HepG2 (cell line): ENCODE measurements around the gene COPZ2. TPM values are rescaled to one million over a fixed set of nuclear protein-coding genes. Genes with fewer than 3 reads are reported as not detected.

Experiments used
- ARID3A ChIP-seq: IDR thresholded peaks from 2 replicates; pipeline ENCODE4 v1.6.1; 2012; ENCODE audit warnings: low read depth, low read length, improper control_type of control experiment
- HIVEP1 ChIP-seq: sonication (generic); formaldehyde crosslinking; IDR thresholded peaks from 2 replicates; pipeline ENCODE4 v1.4.0; 2020; ENCODE audit warnings: mild to moderate bottlenecking, missing genetic modification reagents
- NR0B2 ChIP-seq: sonication (generic); formaldehyde crosslinking; IDR thresholded peaks from 2 replicates; pipeline ENCODE4 v1.4.0; 2020; ENCODE audit warnings: mild to moderate bottlenecking, missing genetic modification reagents
- PCBP2 ChIP-seq: fragments of 200-400 bp; formaldehyde crosslinking; optimal IDR thresholded peaks from 2 replicates; pipeline ENCODE3; 2018; ENCODE audit warnings: low read length, low read depth; ENCODE audit not compliant: poor library complexity, severe bottlenecking
- PHF20 ChIP-seq: sonication (generic); formaldehyde crosslinking; IDR thresholded peaks from 2 replicates; pipeline ENCODE4 v1.5.0; 2020; ENCODE audit warnings: mild to moderate bottlenecking, missing genetic modification reagents
- RBFOX2 ChIP-seq: fragments of 200-400 bp; formaldehyde crosslinking; IDR thresholded peaks from 2 replicates; pipeline ENCODE4 v1.6.1; 2017; ENCODE audit warnings: low read depth, mild to moderate bottlenecking, low read length
- SMARCC2 ChIP-seq: fragments of 450-650 bp; IDR thresholded peaks from 2 replicates; pipeline ENCODE4 v1.6.1; 2017; ENCODE audit warnings: antibody characterized with exemption, mild to moderate bottlenecking
- TFDP1 ChIP-seq: IDR thresholded peaks from 2 replicates; pipeline ENCODE4 v1.6.1; 2016; ENCODE audit warnings: missing compliant biosample characterization, missing genetic modification reagents, borderline replicate concordance
- TSC22D2 ChIP-seq: sonication (generic); formaldehyde crosslinking; IDR thresholded peaks from 2 replicates; pipeline ENCODE4 v1.5.1; 2020; ENCODE audit warnings: missing genetic modification reagents, mild to moderate bottlenecking, borderline replicate concordance
- ZBTB2 ChIP-seq: sonication (generic); formaldehyde crosslinking; IDR thresholded peaks from 2 replicates; pipeline ENCODE4 v1.8.0; 2022; ENCODE audit warnings: low read depth, missing genetic modification reagents
- ZGPAT ChIP-seq: IDR thresholded peaks from 2 replicates; pipeline ENCODE4 v1.6.1; 2016; ENCODE audit warnings: mild to moderate bottlenecking
- ZKSCAN8 ChIP-seq: IDR thresholded peaks from 2 replicates; pipeline ENCODE4 v1.6.1; 2016; ENCODE audit warnings: borderline replicate concordance, missing genetic modification reagents, missing compliant biosample characterization
- ZNF101 ChIP-seq: sonication (generic); formaldehyde crosslinking; IDR thresholded peaks from 2 replicates; pipeline ENCODE4 v1.4.0; 2020; ENCODE audit warnings: mild to moderate bottlenecking, low read depth, missing genetic modification reagents, borderline replicate concordance
- ZNF224 ChIP-seq: sonication (generic); formaldehyde crosslinking; IDR thresholded peaks from 2 replicates; pipeline ENCODE4 v1.5.0; 2020; ENCODE audit warnings: mild to moderate bottlenecking, missing genetic modification reagents
- ZNF367 ChIP-seq: sonication (generic); formaldehyde crosslinking; IDR thresholded peaks from 2 replicates; pipeline ENCODE4 v1.4.0; 2020; ENCODE audit warnings: missing genetic modification reagents, borderline replicate concordance
- ZNF766 ChIP-seq: sonication (generic); formaldehyde crosslinking; IDR thresholded peaks from 2 replicates; pipeline ENCODE4 v1.5.0; 2020; ENCODE audit warnings: missing genetic modification reagents, borderline replicate concordance
- ZNF83 ChIP-seq: sonication (generic); formaldehyde crosslinking; IDR thresholded peaks from 2 replicates; pipeline ENCODE4 v1.4.0; 2020; ENCODE audit warnings: missing genetic modification reagents, mild to moderate bottlenecking, borderline replicate concordance
- polyA plus RNA-seq, 8 experiments: library from polyadenylated mRNA; depleted of rRNA in 3 of 8; stranded (reverse) in 7 of 8; unstranded in 1 of 8; fragments of >200 nt; fragmentation: Illumina TruSeq in 4 of 8; extraction: Trizol in 4 of 8; gene quantifications; 2 replicates each; pipeline versions ENCODE4 v1.2.1 to v1.2.3, GENCODE V29; 2011 to 2016; ENCODE audit warnings: low read depth in 4 of 8, missing spikeins in 1 of 8, mixed read lengths in 1 of 8; ENCODE audit not compliant: insufficient read depth in 1 of 8
- total RNA-seq, 5 experiments: library from RNA; depleted of rRNA; stranded (reverse); fragments of >200 nt; fragmentation: Illumina TruSeq; extraction: Trizol; gene quantifications; 2 replicates each; pipeline ENCODE4 v1.2.3, GENCODE V29; 2016; ENCODE audit warnings: low read depth in 1 of 5

COPZ2 gene
- total and polyA plus RNA-seq, 2 of the 13 experiments (the other 11 are each of a cell fraction or from before 2014, with no cell fraction given), result 0.61 to 1.5 TPM

GRCh38 chr17:48048384-48049126 lies 11.0 kb upstream of the COPZ2 start (continued):
- TF ChIP-seq HIVEP1 (CRISPR knock-in tag) (no peak), TSC22D2 (CRISPR knock-in tag) (peak; percentile 31; the same call in 1 of the 2 replicates), RBFOX2 (peak; percentile 96), PHF20 (no peak), NR0B2 (no peak), ZNF83 (CRISPR knock-in tag) (no peak; the same call in none of the 2 replicates), SMARCC2 (no peak), ARID3A (no peak), PCBP2 (no peak), ZBTB2 (CRISPR knock-in tag) (peak; percentile 40; the same call in 1 of the 2 replicates), ZNF367 (CRISPR knock-in tag) (no peak), TFDP1 (peak; percentile 75), ZGPAT (CRISPR knock-in tag) (peak; percentile 87), ZNF101 (CRISPR knock-in tag) (no peak), ZNF224 (CRISPR knock-in tag) (no peak), ZKSCAN8 (CRISPR knock-in tag) (peak; percentile 75; the same call in 1 of the 2 replicates), ZNF766 (CRISPR knock-in tag) (0 out of 2 replicates have a peak, but pooled peaks have one; percentile 11)
